Measurements from ENCODE around the gene ARID5B.
A peak's percentile ranks its signal among the peaks of the same experiment; 100 is the strongest.

Gene ARID5B

DNA sequence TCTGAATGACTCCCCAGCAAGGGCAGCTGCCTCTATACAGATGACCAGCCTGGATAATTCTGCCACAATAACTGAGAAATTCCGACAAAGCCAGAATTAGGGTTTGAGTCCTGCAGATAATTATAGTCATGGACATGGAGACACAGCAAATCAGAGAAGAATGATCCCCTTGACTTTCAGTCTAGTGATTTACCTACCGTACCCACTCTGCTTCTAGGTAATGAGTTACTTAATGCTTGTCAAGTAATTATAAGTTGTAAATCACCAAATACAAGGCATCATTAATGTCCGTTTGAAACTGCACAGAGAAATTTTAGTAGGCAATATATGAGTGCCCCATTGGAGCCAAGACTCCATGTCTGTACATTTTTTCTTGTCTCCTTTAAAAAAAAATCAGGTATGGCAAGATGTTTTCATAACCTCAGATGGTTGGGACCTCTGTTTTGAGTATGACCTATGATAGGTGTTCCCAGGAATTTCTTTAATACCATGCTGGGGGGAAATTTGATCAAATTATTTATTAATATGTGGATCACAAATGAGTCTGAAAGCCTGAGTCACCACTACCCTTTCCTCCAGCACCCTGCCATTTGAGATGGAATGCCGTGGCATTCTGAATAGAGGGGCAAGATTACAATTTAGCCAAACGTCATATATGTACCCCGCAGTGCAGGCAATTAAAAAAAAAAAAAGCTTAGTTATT, 5.5 kb upstream of the ARID5B start:
- Histone ChIP-seq H3K4me3 (ENCODE audit: low read depth, low read length) (no peak overlapping the region), H3K4me1 (ENCODE audit: control insufficient read depth, insufficient read depth, low read length) (peaks cover 13% of the 10 kb centered on the region), H3K27ac (ENCODE audit: extremely low read depth, low read depth, low read length) (no peak overlapping the region), H3K9me3 (ENCODE audit: control insufficient read depth, insufficient read depth, low read depth, low read length) (no peaks in the 10 kb centered on the region), H3K36me3 (ENCODE audit: control insufficient read depth in 2 of 2, insufficient read depth in 1 of 2, low read length in 2 of 2) (no peaks in the 10 kb centered on the region)
- ChIA-PET CTCF (interaction anchor here (0.6 to 2.1 kb wide), 17 partner anchors 9 to 1613 kb away, joined by 3 to 12 read pairs (median 4); no protein-coding TSS in a partner anchor), POLR2A (no interaction called here)
- TF ChIP-seq SP7 (tag by site-specific recombination; IDR thresholded peaks at IDR 0.05) (peak; percentile 53; the same call in 1 of the 2 replicates), PRDM4 (tag by site-specific recombination; IDR thresholded peaks at IDR 0.05) (no peak)

- POLR2A ChIA-PET = interaction anchor here (0.5 to 0.6 kb wide), 3 partner anchors 27 to 170 kb away, joined by 3 read pairs; no protein-coding TSS in a partner anchor
- Histone ChIP-seq H3K27ac (ENCODE audit: extremely low read depth, low read depth, low read length) (peak overlapping the region; percentile 100), H3K9me3 (ENCODE audit: control insufficient read depth, insufficient read depth, low read depth, low read length) (no peaks in the 10 kb centered on the region), H3K4me1 (ENCODE audit: control insufficient read depth, insufficient read depth, low read length) (peaks cover 13% of the 10 kb centered on the region), H3K4me3 (ENCODE audit: low read depth, low read length) (no peak overlapping the region), H3K36me3 (ENCODE audit: control insufficient read depth in 2 of 2, insufficient read depth in 1 of 2, low read length in 2 of 2) (no peaks in the 10 kb centered on the region)
- CTCF ChIA-PET = interaction anchor here (0.6 to 2.1 kb wide), 30 partner anchors 10 to 1248 kb away, joined by 3 to 12 read pairs (median 3); no protein-coding TSS in a partner anchor
- TF ChIP-seq ZNF157 (tag by site-specific recombination; IDR thresholded peaks at IDR 0.05) (no peak), SALL2 (tag by site-specific recombination; IDR thresholded peaks at IDR 0.05; ENCODE audit: borderline replicate concordance) (no peak), ZFP69B (tag by site-specific recombination; IDR thresholded peaks at IDR 0.05) (no peak), ZBTB17 (tag by site-specific recombination; IDR thresholded peaks at IDR 0.05) (peak; percentile 26; the same call in 1 of the 2 replicates), ZNF704 (tag by site-specific recombination; IDR thresholded peaks at IDR 0.05) (no peak), PRDM1 (tag by site-specific recombination; IDR thresholded peaks at IDR 0.05) (no peak), ZNF549 (tag by site-specific recombination; IDR thresholded peaks at IDR 0.05) (no peak), ZNF571 (tag by site-specific recombination; IDR thresholded peaks at IDR 0.05) (no peak), ZNF2 (tag by site-specific recombination; IDR thresholded peaks at IDR 0.05) (peak; percentile 77), ZNF23 (tag by site-specific recombination; IDR thresholded peaks at IDR 0.05; ENCODE audit: borderline replicate concordance) (no peak), ZNF514 (tag by site-specific recombination; IDR thresholded peaks at IDR 0.05) (no peak), ZNF544 (tag by site-specific recombination; IDR thresholded peaks at IDR 0.05) (no peak), ZNF501 (tag by site-specific recombination; IDR thresholded peaks at IDR 0.05) (no peak), BCL11B (tag by site-specific recombination; IDR thresholded peaks at IDR 0.05; ENCODE audit: low read depth) (0 out of 2 replicates have a peak, but pooled peaks have one; percentile 34), TRIM28 (IDR thresholded peaks at IDR 0.05; ENCODE audit: borderline replicate concordance, low read length) (peak; percentile 62; the same call in 1 of the 2 replicates)
- TF ChIP-seq, protein P1, sequence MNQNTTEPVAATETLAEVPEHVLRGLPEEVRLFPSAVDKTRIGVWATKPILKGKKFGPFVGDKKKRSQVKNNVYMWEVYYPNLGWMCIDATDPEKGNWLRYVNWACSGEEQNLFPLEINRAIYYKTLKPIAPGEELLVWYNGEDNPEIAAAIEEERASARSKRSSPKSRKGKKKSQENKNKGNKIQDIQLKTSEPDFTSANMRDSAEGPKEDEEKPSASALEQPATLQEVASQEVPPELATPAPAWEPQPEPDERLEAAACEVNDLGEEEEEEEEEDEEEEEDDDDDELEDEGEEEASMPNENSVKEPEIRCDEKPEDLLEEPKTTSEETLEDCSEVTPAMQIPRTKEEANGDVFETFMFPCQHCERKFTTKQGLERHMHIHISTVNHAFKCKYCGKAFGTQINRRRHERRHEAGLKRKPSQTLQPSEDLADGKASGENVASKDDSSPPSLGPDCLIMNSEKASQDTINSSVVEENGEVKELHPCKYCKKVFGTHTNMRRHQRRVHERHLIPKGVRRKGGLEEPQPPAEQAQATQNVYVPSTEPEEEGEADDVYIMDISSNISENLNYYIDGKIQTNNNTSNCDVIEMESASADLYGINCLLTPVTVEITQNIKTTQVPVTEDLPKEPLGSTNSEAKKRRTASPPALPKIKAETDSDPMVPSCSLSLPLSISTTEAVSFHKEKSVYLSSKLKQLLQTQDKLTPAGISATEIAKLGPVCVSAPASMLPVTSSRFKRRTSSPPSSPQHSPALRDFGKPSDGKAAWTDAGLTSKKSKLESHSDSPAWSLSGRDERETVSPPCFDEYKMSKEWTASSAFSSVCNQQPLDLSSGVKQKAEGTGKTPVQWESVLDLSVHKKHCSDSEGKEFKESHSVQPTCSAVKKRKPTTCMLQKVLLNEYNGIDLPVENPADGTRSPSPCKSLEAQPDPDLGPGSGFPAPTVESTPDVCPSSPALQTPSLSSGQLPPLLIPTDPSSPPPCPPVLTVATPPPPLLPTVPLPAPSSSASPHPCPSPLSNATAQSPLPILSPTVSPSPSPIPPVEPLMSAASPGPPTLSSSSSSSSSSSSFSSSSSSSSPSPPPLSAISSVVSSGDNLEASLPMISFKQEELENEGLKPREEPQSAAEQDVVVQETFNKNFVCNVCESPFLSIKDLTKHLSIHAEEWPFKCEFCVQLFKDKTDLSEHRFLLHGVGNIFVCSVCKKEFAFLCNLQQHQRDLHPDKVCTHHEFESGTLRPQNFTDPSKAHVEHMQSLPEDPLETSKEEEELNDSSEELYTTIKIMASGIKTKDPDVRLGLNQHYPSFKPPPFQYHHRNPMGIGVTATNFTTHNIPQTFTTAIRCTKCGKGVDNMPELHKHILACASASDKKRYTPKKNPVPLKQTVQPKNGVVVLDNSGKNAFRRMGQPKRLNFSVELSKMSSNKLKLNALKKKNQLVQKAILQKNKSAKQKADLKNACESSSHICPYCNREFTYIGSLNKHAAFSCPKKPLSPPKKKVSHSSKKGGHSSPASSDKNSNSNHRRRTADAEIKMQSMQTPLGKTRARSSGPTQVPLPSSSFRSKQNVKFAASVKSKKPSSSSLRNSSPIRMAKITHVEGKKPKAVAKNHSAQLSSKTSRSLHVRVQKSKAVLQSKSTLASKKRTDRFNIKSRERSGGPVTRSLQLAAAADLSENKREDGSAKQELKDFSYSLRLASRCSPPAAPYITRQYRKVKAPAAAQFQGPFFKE (tag by site-specific recombination; IDR thresholded peaks at IDR 0.05; ENCODE audit: borderline replicate concordance) = no peak
- TF ChIP-seq, protein P2, sequence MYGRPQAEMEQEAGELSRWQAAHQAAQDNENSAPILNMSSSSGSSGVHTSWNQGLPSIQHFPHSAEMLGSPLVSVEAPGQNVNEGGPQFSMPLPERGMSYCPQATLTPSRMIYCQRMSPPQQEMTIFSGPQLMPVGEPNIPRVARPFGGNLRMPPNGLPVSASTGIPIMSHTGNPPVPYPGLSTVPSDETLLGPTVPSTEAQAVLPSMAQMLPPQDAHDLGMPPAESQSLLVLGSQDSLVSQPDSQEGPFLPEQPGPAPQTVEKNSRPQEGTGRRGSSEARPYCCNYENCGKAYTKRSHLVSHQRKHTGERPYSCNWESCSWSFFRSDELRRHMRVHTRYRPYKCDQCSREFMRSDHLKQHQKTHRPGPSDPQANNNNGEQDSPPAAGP (tag by site-specific recombination; IDR thresholded peaks at IDR 0.05) = no peak
- TF ChIP-seq, protein P3, sequence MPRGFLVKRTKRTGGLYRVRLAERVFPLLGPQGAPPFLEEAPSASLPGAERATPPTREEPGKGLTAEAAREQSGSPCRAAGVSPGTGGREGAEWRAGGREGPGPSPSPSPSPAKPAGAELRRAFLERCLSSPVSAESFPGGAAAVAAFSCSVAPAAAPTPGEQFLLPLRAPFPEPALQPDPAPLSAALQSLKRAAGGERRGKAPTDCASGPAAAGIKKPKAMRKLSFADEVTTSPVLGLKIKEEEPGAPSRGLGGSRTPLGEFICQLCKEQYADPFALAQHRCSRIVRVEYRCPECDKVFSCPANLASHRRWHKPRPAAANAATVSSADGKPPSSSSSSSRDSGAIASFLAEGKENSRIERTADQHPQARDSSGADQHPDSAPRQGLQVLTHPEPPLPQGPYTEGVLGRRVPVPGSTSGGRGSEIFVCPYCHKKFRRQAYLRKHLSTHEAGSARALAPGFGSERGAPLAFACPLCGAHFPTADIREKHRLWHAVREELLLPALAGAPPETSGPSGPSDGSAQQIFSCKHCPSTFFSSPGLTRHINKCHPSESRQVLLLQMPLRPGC (tag by site-specific recombination; IDR thresholded peaks at IDR 0.05) = no peak
Observed at GRCh38 chr10:61896854-61897661, 4.4 kb upstream of the ARID5B start.

Measured in HEK293 (cell line).